GM23248 (cell line): ENCODE measurements around the gene B2M. TPM values are rescaled to one million over a fixed set of nuclear protein-coding genes. Genes with fewer than 3 reads are reported as not detected.

ENCODE experiments used
- DNase-seq: peaks from one replicate; pipeline ENCODE4 v3.0.0-alpha.2; 2015
- H2AFZ ChIP-seq: fragments of 200-600 bp; sonication (generic); 2 replicates; pipeline ENCODE4 v1.6.1; 2016; ENCODE audit warnings: antibody characterized with exemption
- H3F3A ChIP-seq: fragments of 200-600 bp; sonication (generic); 2 replicates; pipeline ENCODE4 v1.6.1; 2016; ENCODE audit warnings: mild to moderate bottlenecking, antibody characterized with exemption, mixed run types; ENCODE audit not compliant: insufficient read depth
- H3K27ac ChIP-seq: fragments of 200-600 bp; sonication (generic); 2 replicates; pipeline ENCODE4 v1.5.1; 2016; ENCODE audit warnings: mild to moderate bottlenecking
- H3K27me3 ChIP-seq: fragments of 200-600 bp; sonication (generic); replicated peaks from 2 replicates; pipeline ENCODE4 v1.6.1; 2016; ENCODE audit warnings: mild to moderate bottlenecking; ENCODE audit not compliant: insufficient read depth
- H3K36me3 ChIP-seq: fragments of 200-600 bp; sonication (generic); 2 replicates; pipeline ENCODE4 v1.6.1; 2016; ENCODE audit warnings: low read depth, mild to moderate bottlenecking
- H3K4me1 ChIP-seq: fragments of 200-600 bp; sonication (generic); 2 replicates; pipeline ENCODE4 v1.6.1; 2016; ENCODE audit warnings: mild to moderate bottlenecking; ENCODE audit not compliant: insufficient read depth
- H3K4me2 ChIP-seq: fragments of 200-600 bp; sonication (generic); one replicate; pipeline ENCODE4 v1.6.1; 2016; ENCODE audit warnings: mild to moderate bottlenecking; ENCODE audit not compliant: unreplicated experiment
- H3K4me3 ChIP-seq: fragments of 200-600 bp; sonication (generic); 2 replicates; pipeline ENCODE4 v1.5.1; 2016; ENCODE audit warnings: mild to moderate bottlenecking
- H3K79me2 ChIP-seq: fragments of 200-600 bp; sonication (generic); 2 replicates; pipeline ENCODE4 v1.6.1; 2016; ENCODE audit warnings: mild to moderate bottlenecking; ENCODE audit not compliant: insufficient read depth
- H3K9ac ChIP-seq: fragments of 200-600 bp; sonication (generic); 2 replicates; pipeline ENCODE4 v1.6.1; 2016; ENCODE audit warnings: mild to moderate bottlenecking
- H3K9me2 ChIP-seq: fragments of 200-600 bp; sonication (generic); 2 replicates; pipeline ENCODE4 v1.6.1; 2016; ENCODE audit warnings: mixed run types, mild to moderate bottlenecking, moderate library complexity; ENCODE audit not compliant: insufficient read depth
- H3K9me3 ChIP-seq: fragments of 200-600 bp; sonication (generic); one replicate; pipeline ENCODE4 v1.6.1; 2017; ENCODE audit warnings: low read depth
- H4K20me1 ChIP-seq: fragments of 200-600 bp; sonication (generic); 2 replicates; pipeline ENCODE4 v1.6.0; 2016; ENCODE audit not compliant: insufficient read depth
- EZH2 ChIP-seq: fragments of 200-600 bp; sonication (generic); IDR thresholded peaks from 2 replicates; pipeline ENCODE4 v1.6.1; 2018; ENCODE audit warnings: antibody characterized with exemption, mild to moderate bottlenecking; ENCODE audit not compliant: insufficient read depth, poor library complexity, severe bottlenecking
- EZH2phosphoT487 ChIP-seq: fragments of 200-600 bp; sonication (generic); IDR thresholded peaks from 2 replicates; pipeline ENCODE4 v1.6.1; 2018; ENCODE audit warnings: antibody characterized with exemption, moderate library complexity, mild to moderate bottlenecking, low read depth; ENCODE audit not compliant: insufficient read depth
- WGBS, 2 experiments: methylation state at CpG; one replicate each; pipeline ENCODE4 v1.1.6; 2015 to 2017; ENCODE audit warnings: low lambda C conversion rate in 2 of 2, low coverage in 1 of 2; ENCODE audit errors: missing lambda C conversion rate in 2 of 2; 5-methylcytosine and 5-hydroxymethylcytosine counted together
- in situ Hi-C: fragments of 300-500 bp; cut with MboI; formaldehyde crosslinking; loops from 2 replicates; pipeline ENCODE4 v1.15.0; 2020
- polyA plus RNA-seq: library from polyadenylated mRNA; unstranded; fragments of >200 nt; fragmentation: Nextera tagmentation; extraction: Ambion mirVana; gene quantifications from 2 replicates; pipeline ENCODE4 v1.2.1, GENCODE V29; 2016
- total RNA-seq: library from RNA; depleted of rRNA; stranded (reverse); fragments of >200 nt; shearing (Covaris generic); gene quantifications from 2 replicates; pipeline ENCODE4 v1.2.3, GENCODE V29; 2014

The B2M gene
- total and polyA plus RNA-seq, 2 experiments from 2014 or later = 2,442 to 3,619 TPM

DNA sequence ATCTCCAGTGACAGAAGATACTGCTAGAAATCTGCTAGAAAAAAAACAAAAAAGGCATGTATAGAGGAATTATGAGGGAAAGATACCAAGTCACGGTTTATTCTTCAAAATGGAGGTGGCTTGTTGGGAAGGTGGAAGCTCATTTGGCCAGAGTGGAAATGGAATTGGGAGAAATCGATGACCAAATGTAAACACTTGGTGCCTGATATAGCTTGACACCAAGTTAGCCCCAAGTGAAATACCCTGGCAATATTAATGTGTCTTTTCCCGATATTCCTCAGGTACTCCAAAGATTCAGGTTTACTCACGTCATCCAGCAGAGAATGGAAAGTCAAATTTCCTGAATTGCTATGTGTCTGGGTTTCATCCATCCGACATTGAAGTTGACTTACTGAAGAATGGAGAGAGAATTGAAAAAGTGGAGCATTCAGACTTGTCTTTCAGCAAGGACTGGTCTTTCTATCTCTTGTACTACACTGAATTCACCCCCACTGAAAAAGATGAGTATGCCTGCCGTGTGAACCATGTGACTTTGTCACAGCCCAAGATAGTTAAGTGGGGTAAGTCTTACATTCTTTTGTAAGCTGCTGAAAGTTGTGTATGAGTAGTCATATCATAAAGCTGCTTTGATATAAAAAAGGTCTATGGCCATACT is 4.0 kb downstream of the B2M start:
- in situ Hi-C loops = no loop called here
- peaks cover 6% of the 10 kb centered on the region; the same call in 1 of the 2 replicates for H4K20me1 ChIP-seq
- H3K27ac ChIP-seq = no peak overlapping the region
- H3K36me3 ChIP-seq = peaks cover 37% of the 10 kb centered on the region
- H3K9ac ChIP-seq = no peak overlapping the region
- H3K4me3 ChIP-seq = no peak overlapping the region
- peaks cover 48% of the 10 kb centered on the region for H3K79me2 ChIP-seq
- WGBS, 2 experiments = 80 to 84% methylated on average over 6 of the region's 6 CpGs
- TF ChIP-seq EZH2phosphoT487 (no peak), EZH2 (no peak)
- peaks cover 51% of the 10 kb centered on the region for H3F3A ChIP-seq
- no peaks in the 10 kb centered on the region for H3K9me3 ChIP-seq
- H3K27me3 ChIP-seq = no peaks in the 10 kb centered on the region
- no peaks in the 10 kb centered on the region for H3K9me2 ChIP-seq
- H3K4me2 ChIP-seq = no peak overlapping the region
- H3K4me1 ChIP-seq = peaks cover 16% of the 10 kb centered on the region
- DNase-seq = no peak
- no peak overlapping the region for H2AFZ ChIP-seq

DNA sequence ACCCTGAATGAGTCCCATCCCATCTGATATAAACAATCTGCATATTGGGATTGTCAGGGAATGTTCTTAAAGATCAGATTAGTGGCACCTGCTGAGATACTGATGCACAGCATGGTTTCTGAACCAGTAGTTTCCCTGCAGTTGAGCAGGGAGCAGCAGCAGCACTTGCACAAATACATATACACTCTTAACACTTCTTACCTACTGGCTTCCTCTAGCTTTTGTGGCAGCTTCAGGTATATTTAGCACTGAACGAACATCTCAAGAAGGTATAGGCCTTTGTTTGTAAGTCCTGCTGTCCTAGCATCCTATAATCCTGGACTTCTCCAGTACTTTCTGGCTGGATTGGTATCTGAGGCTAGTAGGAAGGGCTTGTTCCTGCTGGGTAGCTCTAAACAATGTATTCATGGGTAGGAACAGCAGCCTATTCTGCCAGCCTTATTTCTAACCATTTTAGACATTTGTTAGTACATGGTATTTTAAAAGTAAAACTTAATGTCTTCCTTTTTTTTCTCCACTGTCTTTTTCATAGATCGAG is 4.5 kb downstream of the B2M start:
- in situ Hi-C loops = no loop called here
- Histone ChIP-seq H4K20me1 (peaks cover 6% of the 10 kb centered on the region; the same call in 1 of the 2 replicates), H3K9ac (no peak overlapping the region), H3K27ac (no peak overlapping the region), H3K9me2 (no peaks in the 10 kb centered on the region), H3K4me1 (peaks cover 16% of the 10 kb centered on the region), H3F3A (peaks cover 45% of the 10 kb centered on the region), H3K79me2 (peaks cover 44% of the 10 kb centered on the region), H3K4me3 (no peak overlapping the region), H2AFZ (no peak overlapping the region), H3K27me3 (no peaks in the 10 kb centered on the region), H3K4me2 (no peak overlapping the region), H3K36me3 (peaks cover 37% of the 10 kb centered on the region), H3K9me3 (no peaks in the 10 kb centered on the region)
- no peak for DNase-seq
- no peak for TF ChIP-seq EZH2
- no peak for TF ChIP-seq EZH2phosphoT487
- 68 to 88% methylated on average over 2 of the region's 2 CpGs for WGBS, 2 experiments

DNA sequence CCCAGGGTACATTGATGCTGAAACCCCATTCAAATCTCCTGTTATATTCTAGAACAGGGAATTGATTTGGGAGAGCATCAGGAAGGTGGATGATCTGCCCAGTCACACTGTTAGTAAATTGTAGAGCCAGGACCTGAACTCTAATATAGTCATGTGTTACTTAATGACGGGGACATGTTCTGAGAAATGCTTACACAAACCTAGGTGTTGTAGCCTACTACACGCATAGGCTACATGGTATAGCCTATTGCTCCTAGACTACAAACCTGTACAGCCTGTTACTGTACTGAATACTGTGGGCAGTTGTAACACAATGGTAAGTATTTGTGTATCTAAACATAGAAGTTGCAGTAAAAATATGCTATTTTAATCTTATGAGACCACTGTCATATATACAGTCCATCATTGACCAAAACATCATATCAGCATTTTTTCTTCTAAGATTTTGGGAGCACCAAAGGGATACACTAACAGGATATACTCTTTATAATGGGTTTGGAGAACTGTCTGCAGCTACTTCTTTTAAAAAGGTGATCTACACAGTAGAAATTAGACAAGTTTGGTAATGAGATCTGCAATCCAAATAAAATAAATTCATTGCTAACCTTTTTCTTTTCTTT is 5.8 kb downstream of the B2M start:
- peaks cover 16% of the 10 kb centered on the region for H3K4me1 ChIP-seq
- no peak overlapping the region for H3K9ac ChIP-seq
- WGBS, 2 experiments = 85 to 88% methylated on average over 2 of the region's 2 CpGs
- in situ Hi-C loops = no loop called here
- DNase-seq = no peak
- H3K9me2 ChIP-seq = no peaks in the 10 kb centered on the region
- no peak overlapping the region for H3K4me2 ChIP-seq
- TF ChIP-seq EZH2phosphoT487 = no peak
- no peak for TF ChIP-seq EZH2
- no peak overlapping the region for H3K4me3 ChIP-seq
- peaks cover 6% of the 10 kb centered on the region; the same call in 1 of the 2 replicates for H4K20me1 ChIP-seq
- no peak overlapping the region for H3K27ac ChIP-seq
- no peaks in the 10 kb centered on the region for H3K9me3 ChIP-seq
- no peaks in the 10 kb centered on the region for H3K27me3 ChIP-seq
- peaks cover 37% of the 10 kb centered on the region for H3K36me3 ChIP-seq
- H3K79me2 ChIP-seq = peaks cover 37% of the 10 kb centered on the region
- no peak overlapping the region for H2AFZ ChIP-seq
- H3F3A ChIP-seq = peaks cover 44% of the 10 kb centered on the region

DNA sequence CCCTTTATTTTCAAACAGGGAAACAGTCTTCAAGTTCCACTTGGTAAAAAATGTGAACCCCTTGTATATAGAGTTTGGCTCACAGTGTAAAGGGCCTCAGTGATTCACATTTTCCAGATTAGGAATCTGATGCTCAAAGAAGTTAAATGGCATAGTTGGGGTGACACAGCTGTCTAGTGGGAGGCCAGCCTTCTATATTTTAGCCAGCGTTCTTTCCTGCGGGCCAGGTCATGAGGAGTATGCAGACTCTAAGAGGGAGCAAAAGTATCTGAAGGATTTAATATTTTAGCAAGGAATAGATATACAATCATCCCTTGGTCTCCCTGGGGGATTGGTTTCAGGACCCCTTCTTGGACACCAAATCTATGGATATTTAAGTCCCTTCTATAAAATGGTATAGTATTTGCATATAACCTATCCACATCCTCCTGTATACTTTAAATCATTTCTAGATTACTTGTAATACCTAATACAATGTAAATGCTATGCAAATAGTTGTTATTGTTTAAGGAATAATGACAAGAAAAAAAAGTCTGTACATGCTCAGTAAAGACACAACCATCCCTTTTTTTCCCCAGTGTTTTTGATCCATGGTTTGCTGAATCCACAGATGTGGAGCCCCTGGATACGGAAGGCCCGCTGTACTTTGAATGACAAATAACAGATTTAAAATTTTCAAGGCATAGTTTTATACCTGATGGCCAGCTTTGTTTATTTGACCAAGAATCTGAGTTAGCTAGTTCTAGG is 7.0 kb downstream of the B2M start:
- no peaks in the 10 kb centered on the region for H3K9me3 ChIP-seq
- TF ChIP-seq EZH2phosphoT487 (no peak), EZH2 (no peak)
- peaks cover 41% of the 10 kb centered on the region for H3F3A ChIP-seq
- no peak overlapping the region for H3K27ac ChIP-seq
- no peak overlapping the region for H3K4me3 ChIP-seq
- no peak overlapping the region for H3K4me2 ChIP-seq
- peaks cover 37% of the 10 kb centered on the region for H3K36me3 ChIP-seq
- no peaks in the 10 kb centered on the region for H3K27me3 ChIP-seq
- no peak overlapping the region for H2AFZ ChIP-seq
- H3K9ac ChIP-seq = no peak overlapping the region
- peaks cover 6% of the 10 kb centered on the region; the same call in 1 of the 2 replicates for H4K20me1 ChIP-seq
- in situ Hi-C loops = no loop called here
- H3K79me2 ChIP-seq = peaks cover 24% of the 10 kb centered on the region
- peaks cover 10% of the 10 kb centered on the region for H3K4me1 ChIP-seq
- H3K9me2 ChIP-seq = no peaks in the 10 kb centered on the region
- DNase-seq = no peak
- 72 to 73% methylated on average over 4 of the region's 4 CpGs for WGBS, 2 experiments
